Measurements from ENCODE around the gene HNF1B.

The HNF1B gene

GRCh38 chr17:37746617-37747016 lies 1.8 kb upstream of the HNF1B start:
- H3K4me2 ChIP-seq (ENCODE audit: low read depth, low read length), result no peak overlapping the region
- H3K36me3 ChIP-seq (replicated peaks; ENCODE audit: insufficient read depth, low read length), result no peaks in the 10 kb centered on the region
- no peak for DNase-seq
- H4K20me1 ChIP-seq (ENCODE audit: insufficient read depth, low read length), result no peaks in the 10 kb centered on the region
- no peaks in the 10 kb centered on the region for H3K9me2 ChIP-seq (replicated peaks; ENCODE audit: insufficient read depth, low read length)
- H3K27ac ChIP-seq (ENCODE audit: low read length), result no peak overlapping the region
- no peak overlapping the region for H3K9ac ChIP-seq (ENCODE audit: low read length)
- H3K4me3 ChIP-seq (ENCODE audit: low read length), result no peak overlapping the region
- no peaks in the 10 kb centered on the region for H3K79me2 ChIP-seq (ENCODE audit: low read length)
- H3K27me3 ChIP-seq (replicated peaks; ENCODE audit: insufficient read depth, low read length), result peaks cover 20% of the 10 kb centered on the region
- H3F3A ChIP-seq (ENCODE audit: insufficient read depth, low read length), result no peaks in the 10 kb centered on the region
- TF ChIP-seq, protein P1, sequence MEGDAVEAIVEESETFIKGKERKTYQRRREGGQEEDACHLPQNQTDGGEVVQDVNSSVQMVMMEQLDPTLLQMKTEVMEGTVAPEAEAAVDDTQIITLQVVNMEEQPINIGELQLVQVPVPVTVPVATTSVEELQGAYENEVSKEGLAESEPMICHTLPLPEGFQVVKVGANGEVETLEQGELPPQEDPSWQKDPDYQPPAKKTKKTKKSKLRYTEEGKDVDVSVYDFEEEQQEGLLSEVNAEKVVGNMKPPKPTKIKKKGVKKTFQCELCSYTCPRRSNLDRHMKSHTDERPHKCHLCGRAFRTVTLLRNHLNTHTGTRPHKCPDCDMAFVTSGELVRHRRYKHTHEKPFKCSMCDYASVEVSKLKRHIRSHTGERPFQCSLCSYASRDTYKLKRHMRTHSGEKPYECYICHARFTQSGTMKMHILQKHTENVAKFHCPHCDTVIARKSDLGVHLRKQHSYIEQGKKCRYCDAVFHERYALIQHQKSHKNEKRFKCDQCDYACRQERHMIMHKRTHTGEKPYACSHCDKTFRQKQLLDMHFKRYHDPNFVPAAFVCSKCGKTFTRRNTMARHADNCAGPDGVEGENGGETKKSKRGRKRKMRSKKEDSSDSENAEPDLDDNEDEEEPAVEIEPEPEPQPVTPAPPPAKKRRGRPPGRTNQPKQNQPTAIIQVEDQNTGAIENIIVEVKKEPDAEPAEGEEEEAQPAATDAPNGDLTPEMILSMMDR (IDR thresholded peaks at IDR 0.05; ENCODE audit: low read length), result no peak
- no peak for TF ChIP-seq EZH2 (optimal IDR thresholded peaks at IDR 0.05; ENCODE audit: low read depth, low read length)
- TF ChIP-seq EZH2phosphoT487 (IDR thresholded peaks at IDR 0.05; ENCODE audit: low read length), result no peak
- 0 out of 2 replicates have a peak, but pooled peaks cover 9% of the 10 kb centered on the region for H3K4me1 ChIP-seq (ENCODE audit: low read length)
- H3K9me3 ChIP-seq (replicated peaks; ENCODE audit: insufficient read depth, low read length), result no peaks in the 10 kb centered on the region
- no peak overlapping the region for H2AFZ ChIP-seq (ENCODE audit: low read length)

DNA sequence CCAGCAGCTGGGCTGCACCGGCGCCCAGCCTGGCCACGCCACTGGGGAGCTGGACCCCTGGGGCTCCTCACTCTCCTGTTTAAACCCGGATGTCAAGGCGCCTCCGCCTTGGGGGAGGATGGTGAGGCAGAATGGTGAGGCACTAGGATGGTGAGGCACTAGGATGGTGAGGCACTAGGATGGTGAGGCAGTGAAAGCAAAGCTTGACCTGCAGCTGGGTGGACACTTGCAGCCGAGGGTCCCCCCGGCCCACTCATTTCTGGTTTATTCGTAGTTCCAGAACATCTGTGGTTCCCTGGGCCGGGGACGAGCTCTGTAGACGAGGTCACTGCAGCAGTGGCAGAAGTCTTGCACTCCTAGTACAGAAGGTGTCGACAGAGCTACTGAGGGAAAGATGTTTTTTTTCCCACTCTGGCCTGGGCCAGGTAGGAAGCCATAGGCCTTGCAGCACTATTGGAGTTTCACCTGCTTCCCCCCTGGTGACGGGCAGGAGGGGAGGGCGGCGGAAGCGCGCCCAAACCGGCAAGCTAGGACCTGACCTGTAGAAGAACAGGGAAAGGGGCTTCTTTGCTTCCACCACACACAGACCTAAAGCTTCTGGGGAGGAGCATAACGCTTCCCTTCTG lies 1.1 kb upstream of the HNF1B start:
- no peaks in the 10 kb centered on the region for H3K9me2 ChIP-seq (replicated peaks; ENCODE audit: insufficient read depth, low read length)
- no peak for TF ChIP-seq EZH2 (optimal IDR thresholded peaks at IDR 0.05; ENCODE audit: low read depth, low read length)
- TF ChIP-seq, protein P1 (IDR thresholded peaks at IDR 0.05; ENCODE audit: low read length), result no peak
- no peak for TF ChIP-seq EZH2phosphoT487 (IDR thresholded peaks at IDR 0.05; ENCODE audit: low read length)
- H3K4me1 ChIP-seq (ENCODE audit: low read length), result 0 out of 2 replicates have a peak, but pooled peaks cover 9% of the 10 kb centered on the region
- peaks cover 20% of the 10 kb centered on the region for H3K27me3 ChIP-seq (replicated peaks; ENCODE audit: insufficient read depth, low read length)
- no peak for DNase-seq
- peak overlapping the region; percentile 37; the same call in 1 of the 2 replicates for H3K27ac ChIP-seq (ENCODE audit: low read length)
- H3K9ac ChIP-seq (ENCODE audit: low read length), result peak overlapping the region; percentile 33
- H4K20me1 ChIP-seq (ENCODE audit: insufficient read depth, low read length), result no peaks in the 10 kb centered on the region
- no peaks in the 10 kb centered on the region for H3K9me3 ChIP-seq (replicated peaks; ENCODE audit: insufficient read depth, low read length)
- peak overlapping the region; percentile 83 for H3K4me2 ChIP-seq (ENCODE audit: low read depth, low read length)
- no peaks in the 10 kb centered on the region for H3F3A ChIP-seq (ENCODE audit: insufficient read depth, low read length)
- no peaks in the 10 kb centered on the region for H3K79me2 ChIP-seq (ENCODE audit: low read length)
- peak overlapping the region; percentile 64 for H2AFZ ChIP-seq (ENCODE audit: low read length)
- H3K36me3 ChIP-seq (replicated peaks; ENCODE audit: insufficient read depth, low read length), result no peaks in the 10 kb centered on the region
- peak overlapping the region; percentile 77 for H3K4me3 ChIP-seq (ENCODE audit: low read length)

- Histone ChIP-seq H3K9ac (ENCODE audit: low read length) (no peak overlapping the region), H3K4me3 (ENCODE audit: low read length) (peak overlapping the region; percentile 77; the same call in 1 of the 2 replicates), H4K20me1 (ENCODE audit: insufficient read depth, low read length) (no peaks in the 10 kb centered on the region), H3K79me2 (ENCODE audit: low read length) (no peaks in the 10 kb centered on the region), H2AFZ (ENCODE audit: low read length) (peak overlapping the region; percentile 64), H3K36me3 (replicated peaks; ENCODE audit: insufficient read depth, low read length) (no peaks in the 10 kb centered on the region), H3F3A (ENCODE audit: insufficient read depth, low read length) (no peaks in the 10 kb centered on the region), H3K9me2 (replicated peaks; ENCODE audit: insufficient read depth, low read length) (no peaks in the 10 kb centered on the region), H3K9me3 (replicated peaks; ENCODE audit: insufficient read depth, low read length) (no peaks in the 10 kb centered on the region), H3K27me3 (replicated peaks; ENCODE audit: insufficient read depth, low read length) (peaks cover 20% of the 10 kb centered on the region), H3K27ac (ENCODE audit: low read length) (no peak overlapping the region), H3K4me1 (ENCODE audit: low read length) (0 out of 2 replicates have a peak, but pooled peaks cover 9% of the 10 kb centered on the region), H3K4me2 (ENCODE audit: low read depth, low read length) (peak overlapping the region; percentile 83; the same call in 1 of the 2 replicates)
- no peak for TF ChIP-seq EZH2phosphoT487 (IDR thresholded peaks at IDR 0.05; ENCODE audit: low read length)
- TF ChIP-seq, protein P1 (IDR thresholded peaks at IDR 0.05; ENCODE audit: low read length), result no peak
- no peak for TF ChIP-seq EZH2 (optimal IDR thresholded peaks at IDR 0.05; ENCODE audit: low read depth, low read length)
- no peak for DNase-seq
These were observed 279 bp downstream of the HNF1B start for GRCh38 chr17:37744633-37744927.
